Aorta (tissue), 5 donors: Measurements from ENCODE around the gene BCAT1. TPM values are rescaled to one million over a fixed set of nuclear protein-coding genes. Genes with fewer than 3 reads are reported as not detected.
"Not testable (repeated sequence)": the region's sequence is repeated elsewhere in the genome, so short reads cannot be mapped to it uniquely, and the experiment has no call there.

Source experiments
- ATAC-seq: fragments of 200-7000 bp; cut with Tn5 transposase; one replicate; pipeline ENCODE4 v1.9.1; 2022; ENCODE audit warnings: moderate library complexity; ENCODE audit not compliant: low FRiP score
- DNase-seq, 2 donors: peaks; one replicate each; pipeline ENCODE4 v3.0.0-alpha.2; 2020
- H3K27ac ChIP-seq, 2 donors: one replicate each; pipeline ENCODE4 v1.5.1; 2013; ENCODE audit warnings: low read length in 2 of 2, mild to moderate bottlenecking in 2 of 2, moderate library complexity in 2 of 2, control low read depth in 1 of 2, inconsistent platforms in 1 of 2, low read depth in 1 of 2
- H3K27me3 ChIP-seq, 2 donors: one replicate each; pipeline ENCODE4 v1.6.1; 2013; ENCODE audit warnings: control low read depth in 1 of 2, low read length in 1 of 2, mild to moderate bottlenecking in 1 of 2, moderate library complexity in 1 of 2; ENCODE audit not compliant: insufficient read depth in 2 of 2, control insufficient read depth in 1 of 2
- H3K36me3 ChIP-seq, 2 donors: one replicate each; pipeline ENCODE4 v1.6.1; 2013; ENCODE audit warnings: control low read depth in 1 of 2, low read length in 1 of 2, mild to moderate bottlenecking in 1 of 2; ENCODE audit not compliant: insufficient read depth in 2 of 2, control insufficient read depth in 1 of 2
- H3K4me1 ChIP-seq, 2 donors: one replicate each; pipeline ENCODE4 v1.6.1; 2013; ENCODE audit warnings: low read length in 2 of 2, control low read depth in 1 of 2, mild to moderate bottlenecking in 1 of 2, moderate library complexity in 1 of 2; ENCODE audit not compliant: insufficient read depth in 2 of 2, control insufficient read depth in 1 of 2
- H3K4me3 ChIP-seq, 2 donors: one replicate each; pipeline ENCODE4 v1.5.1; 2013; ENCODE audit warnings: low read length in 2 of 2, control low read depth in 1 of 2, mild to moderate bottlenecking in 1 of 2
- H3K9me3 ChIP-seq: one replicate; pipeline ENCODE4 v1.6.1; 2013; ENCODE audit warnings: mild to moderate bottlenecking, low read length; ENCODE audit not compliant: control insufficient read depth
- WGBS, 2 donors: extraction: QIAGEN DNeasy Blood & Tissue Kit; methylation state at CpG; one replicate each; pipeline ENCODE4 v1.1.7; 2013; 5-methylcytosine and 5-hydroxymethylcytosine counted together
- intact Hi-C, 2 donors: fragments of 100-400 bp; cut with DNase I; formaldehyde crosslinking; loops; one replicate each; pipeline versions ENCODE4 v1.14.2 to v1.15.0; 2022
- polyA plus RNA-seq, 2 donors: library from polyadenylated mRNA; stranded (reverse); fragments of 200-250 nt; gene quantifications; one replicate each; pipeline ENCODE4 v1.2.3, GENCODE V29; 2013
- total RNA-seq, 2 donors: library from RNA; stranded (reverse); fragmentation: NEBNext Ultra II Directional; extraction: Animal tissue kit (Norgen Biotek cat#: 25700); gene quantifications; one replicate each; pipeline ENCODE4 v1.2.1, GENCODE V29; 2021
- donor health status: healthy with polysubstance abuse.
- donor health status: Bipolar disorder and iron deficiency.
- donor health status: DM: no; HTN: no; CAD: no.
- donor health status: DM: no; HTN: no; CAD: no.
- donor health status: DM: yes; HTN: yes; CAD: no.

The BCAT1 gene
- total and polyA plus RNA-seq, 4 donors, result 3.8 to 47.3 (median 21.8) TPM

DNA sequence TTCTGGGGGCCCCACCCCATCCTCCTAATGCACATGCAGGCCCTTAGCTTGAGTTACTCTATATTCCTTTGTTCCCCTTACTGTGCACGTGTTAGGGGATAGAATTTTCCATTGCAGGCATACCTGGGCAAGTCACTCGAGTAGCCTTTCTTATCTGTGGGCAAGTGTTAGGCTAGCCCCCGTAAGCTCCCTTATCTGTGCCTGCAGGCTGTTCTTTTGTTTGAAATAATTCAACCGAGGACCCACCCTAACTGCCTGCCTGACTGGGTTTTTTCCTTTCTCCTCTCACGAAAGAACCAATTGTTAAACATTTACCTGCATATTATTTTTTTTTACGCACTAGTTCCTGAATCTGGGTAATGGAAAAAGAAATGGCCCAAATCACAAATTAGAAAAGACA, 21.3 kb upstream of the BCAT1 start:
- intact Hi-C loops, result no loop called here
- Histone ChIP-seq H3K4me3 (no peak overlapping the region), H3K36me3 (no peaks in the 10 kb centered on the region), H3K9me3 (peaks cover 2% of the 10 kb centered on the region), H3K4me1 (no peaks in the 10 kb centered on the region), H3K27ac (no peak overlapping the region), H3K27me3 (no peaks in the 10 kb centered on the region)
- DNase-seq (no peak), ATAC-seq (no peak)
- WGBS, 2 donors, result 79 to 94% methylated on average over 6 of the region's 6 CpGs

DNA sequence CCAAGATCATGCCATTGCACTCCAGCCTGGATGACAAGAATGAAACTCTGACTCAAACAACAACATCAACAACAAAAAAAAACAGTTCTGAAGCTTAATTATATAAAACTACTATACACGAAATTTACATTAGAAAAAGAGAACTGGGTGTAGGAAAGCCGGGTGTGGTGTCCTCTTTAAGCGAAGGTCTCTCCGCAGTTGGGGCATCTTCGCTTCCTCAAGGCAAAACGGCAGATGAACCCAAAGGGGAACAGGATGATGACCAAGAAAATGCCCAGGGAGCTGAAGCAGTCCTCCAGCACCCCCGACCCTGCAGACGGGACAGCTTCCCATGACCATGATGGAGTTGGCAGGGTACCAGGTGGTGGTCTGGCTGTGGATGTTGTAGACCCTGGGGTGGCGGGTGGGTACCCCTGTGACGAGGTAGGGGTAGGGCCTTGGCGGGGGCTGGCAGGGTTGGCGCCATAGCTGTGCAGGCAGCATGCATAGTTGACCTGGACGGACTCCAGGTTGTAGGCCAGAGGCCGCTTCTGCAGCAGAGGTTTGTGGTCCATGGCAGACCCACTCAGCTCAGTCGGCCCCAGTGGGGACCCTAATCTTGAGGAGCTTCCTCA, 18.2 kb upstream of the BCAT1 start:
- ATAC-seq (no peak), DNase-seq (no peak)
- intact Hi-C loops, result no loop called here
- Histone ChIP-seq H3K9me3 (peaks cover 4% of the 10 kb centered on the region), H3K4me1 (no peaks in the 10 kb centered on the region), H3K4me3 (no peak overlapping the region), H3K36me3 (no peaks in the 10 kb centered on the region), H3K27ac (no peak overlapping the region), H3K27me3 (no peaks in the 10 kb centered on the region)
- WGBS, 2 donors, result 90 to 93% methylated on average over 15 of the region's 15 CpGs

DNA sequence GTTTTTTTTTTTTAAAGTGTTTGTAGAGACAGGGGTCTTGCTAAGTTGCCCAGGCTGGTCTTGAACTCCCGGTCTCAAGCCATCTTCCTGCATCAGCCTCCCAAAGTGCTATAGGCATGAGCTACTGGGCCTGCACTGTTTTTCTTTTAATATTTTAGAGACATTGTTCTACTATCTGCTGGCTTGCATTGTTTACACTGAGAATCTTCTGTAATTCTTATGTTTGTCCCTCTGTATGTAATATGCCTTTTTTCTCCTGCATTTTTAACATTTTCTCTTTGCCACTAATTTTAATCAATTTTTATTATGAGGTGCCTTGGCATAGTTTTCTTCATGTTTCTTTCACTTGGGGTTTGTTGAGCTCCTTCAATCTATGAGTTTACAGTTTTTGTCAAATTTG, 15.4 kb upstream of the BCAT1 start:
- no peaks in the 10 kb centered on the region for H3K4me1 ChIP-seq
- peaks cover 2% of the 10 kb centered on the region for H3K9me3 ChIP-seq
- no peak overlapping the region for H3K27ac ChIP-seq
- DNase-seq (no peak), ATAC-seq (no peak)
- no peak overlapping the region for H3K4me3 ChIP-seq
- intact Hi-C loops, result no loop called here
- no peaks in the 10 kb centered on the region for H3K36me3 ChIP-seq
- no peaks in the 10 kb centered on the region for H3K27me3 ChIP-seq
- 44 to 100% methylated on average over 1 of the region's 1 CpG for WGBS, 2 donors

DNA sequence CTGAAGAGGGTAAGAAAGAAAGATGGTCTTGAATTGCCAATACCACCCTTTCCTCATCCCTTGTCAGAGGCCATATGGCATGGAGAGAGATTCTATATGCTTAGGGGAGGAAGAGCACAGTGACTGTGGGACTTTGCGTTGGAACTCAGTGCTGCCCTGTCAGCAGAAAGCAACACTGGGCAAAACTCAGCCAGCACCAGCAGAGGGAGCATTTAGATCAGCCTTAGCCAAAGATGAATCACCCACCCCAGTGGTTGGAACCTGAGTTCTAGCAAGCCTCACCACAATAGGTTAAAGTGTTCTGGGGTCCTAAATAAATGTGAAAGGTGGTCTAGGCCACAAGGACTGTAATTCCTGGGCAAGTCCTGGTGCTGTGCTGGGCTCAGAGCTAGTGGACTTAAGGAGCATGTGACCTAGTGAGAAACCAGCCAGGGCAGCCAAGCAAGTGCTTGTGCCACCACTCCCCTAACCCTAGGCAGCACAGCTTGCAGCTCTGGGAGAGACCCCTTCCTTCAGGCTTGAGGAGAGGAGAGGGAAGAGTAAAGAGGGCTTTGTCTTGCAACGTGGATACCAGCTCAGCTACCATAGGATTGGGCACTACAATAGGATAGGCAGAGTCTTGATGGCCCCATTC, 11.4 kb upstream of the BCAT1 start:
- intact Hi-C loops, result no loop called here
- Histone ChIP-seq H3K4me1 (no peaks in the 10 kb centered on the region), H3K4me3 (no peak overlapping the region), H3K9me3 (peaks cover 2% of the 10 kb centered on the region), H3K36me3 (no peaks in the 10 kb centered on the region), H3K27ac (no peak overlapping the region), H3K27me3 (no peaks in the 10 kb centered on the region)
- DNase-seq, result peak in 1 of 2 donors; percentile 62
- 21 to 68% methylated on average over 2 of the region's 2 CpGs for WGBS, 2 donors
- ATAC-seq, result no peak

DNA sequence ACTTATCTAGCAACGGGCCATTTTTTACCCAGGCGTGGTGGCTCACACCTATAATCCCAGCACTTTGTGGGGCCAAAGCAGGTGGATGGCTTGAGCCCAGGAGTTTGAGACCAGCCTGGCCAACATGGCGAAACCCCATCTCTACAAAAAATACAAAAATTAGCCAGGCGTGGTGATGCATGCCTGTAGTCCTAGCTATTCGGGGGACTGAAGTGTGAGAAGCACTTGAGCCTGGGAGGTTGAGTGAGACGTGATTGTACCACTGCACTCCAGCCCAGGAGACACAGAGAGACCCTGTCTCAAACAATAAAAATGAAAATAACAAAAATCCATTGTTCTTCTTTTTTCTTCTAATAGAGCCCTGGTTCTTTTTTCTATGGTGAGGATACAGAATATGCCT, 7.5 kb upstream of the BCAT1 start:
- H3K36me3 ChIP-seq, H3K27ac ChIP-seq, intact Hi-C loops, ATAC-seq, H3K9me3 ChIP-seq, H3K27me3 ChIP-seq, DNase-seq, H3K4me1 ChIP-seq, H3K4me3 ChIP-seq: not testable (repeated sequence)
- 95 to 98% methylated on average over 6 of the region's 6 CpGs for WGBS, 2 donors

DNA sequence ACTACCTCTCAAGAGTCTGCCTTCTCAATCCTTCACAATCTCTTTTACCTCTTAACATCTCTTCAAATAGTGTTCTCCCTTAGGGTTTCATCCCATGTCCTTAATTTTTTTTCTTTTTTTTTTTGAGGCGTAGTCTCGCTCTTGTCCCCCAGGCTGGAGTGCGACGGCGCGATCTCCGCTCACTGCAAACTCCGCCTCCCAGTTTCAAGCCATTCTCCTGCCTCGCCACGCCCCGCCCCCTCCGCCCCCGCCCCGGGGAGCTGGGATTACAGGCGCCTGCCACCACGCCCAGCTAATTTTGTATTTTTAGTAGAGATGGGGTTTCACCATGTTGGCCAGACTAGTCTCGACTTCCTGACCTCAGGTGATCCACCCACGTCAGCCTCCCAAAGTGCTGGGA, 7.0 kb upstream of the BCAT1 start:
- no peak for ATAC-seq

DNA sequence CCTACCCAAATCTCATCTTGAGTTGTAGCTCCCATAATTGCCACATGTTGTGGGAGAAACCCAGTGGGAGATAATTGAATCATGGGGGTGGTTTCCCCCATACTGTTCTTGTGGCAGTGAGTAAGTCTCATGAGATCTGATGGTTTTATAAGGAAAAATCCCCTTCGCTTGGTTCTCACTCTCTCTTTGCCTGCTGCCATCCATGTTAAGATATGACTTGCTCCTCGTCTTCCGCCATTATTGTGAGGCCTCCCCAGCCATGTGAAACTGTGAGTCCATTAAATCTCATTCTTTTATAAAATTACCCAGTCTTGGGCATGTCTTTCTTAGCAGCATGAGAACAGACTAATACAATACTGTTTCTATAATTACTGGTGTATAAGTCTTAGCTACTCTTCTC, 6.5 kb upstream of the BCAT1 start:
- intact Hi-C loops, result no loop called here
- DNase-seq (no peak), ATAC-seq (no peak)
- no peaks in the 10 kb centered on the region for H3K27me3 ChIP-seq
- H3K4me1 ChIP-seq, result no peaks in the 10 kb centered on the region
- H3K9me3 ChIP-seq, result no peaks in the 10 kb centered on the region
- 95 to 98% methylated on average over 3 of the region's 3 CpGs for WGBS, 2 donors
- no peak overlapping the region for H3K27ac ChIP-seq
- H3K36me3 ChIP-seq, result no peaks in the 10 kb centered on the region
- H3K4me3 ChIP-seq, result no peak overlapping the region

More for the DNA sequence above, 7.0 kb upstream of the BCAT1 start:
- Histone ChIP-seq H3K9me3 (no peaks in the 10 kb centered on the region), H3K27me3 (no peaks in the 10 kb centered on the region), H3K4me3 (no peak overlapping the region), H3K4me1 (no peaks in the 10 kb centered on the region), H3K36me3 (no peaks in the 10 kb centered on the region), H3K27ac (no peak overlapping the region)
- DNase-seq, result no peak
- intact Hi-C loops, result no loop called here
- 89 to 97% methylated on average over 18 of the region's 18 CpGs for WGBS, 2 donors

DNA sequence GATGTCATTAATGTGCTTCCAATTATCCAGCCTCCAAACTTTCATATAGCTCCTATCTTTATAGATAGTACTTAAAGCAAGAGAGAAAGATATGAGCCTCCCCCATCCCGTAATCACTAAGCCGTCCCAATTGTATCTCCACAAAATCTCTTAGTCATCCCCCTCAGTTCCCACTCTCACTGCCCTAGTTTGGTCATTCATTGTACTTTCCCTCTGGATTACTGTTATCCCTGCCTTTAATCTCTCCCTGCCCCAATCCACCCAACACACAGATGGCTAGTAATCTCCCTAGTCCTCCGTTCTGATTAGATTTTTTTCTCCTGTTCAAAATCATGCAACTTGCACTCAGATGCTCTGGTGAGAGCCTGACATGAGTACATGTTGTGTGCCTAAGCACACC, 5.4 kb upstream of the BCAT1 start:
- Histone ChIP-seq H3K4me3 (no peak overlapping the region), H3K27ac (no peak overlapping the region), H3K9me3 (no peaks in the 10 kb centered on the region), H3K36me3 (no peaks in the 10 kb centered on the region), H3K27me3 (no peaks in the 10 kb centered on the region), H3K4me1 (no peaks in the 10 kb centered on the region)
- no peak for DNase-seq
- no peak for ATAC-seq
- WGBS, 2 donors, result 72 to 83% methylated on average over 3 of the region's 3 CpGs
- intact Hi-C loops, result no loop called here

DNA sequence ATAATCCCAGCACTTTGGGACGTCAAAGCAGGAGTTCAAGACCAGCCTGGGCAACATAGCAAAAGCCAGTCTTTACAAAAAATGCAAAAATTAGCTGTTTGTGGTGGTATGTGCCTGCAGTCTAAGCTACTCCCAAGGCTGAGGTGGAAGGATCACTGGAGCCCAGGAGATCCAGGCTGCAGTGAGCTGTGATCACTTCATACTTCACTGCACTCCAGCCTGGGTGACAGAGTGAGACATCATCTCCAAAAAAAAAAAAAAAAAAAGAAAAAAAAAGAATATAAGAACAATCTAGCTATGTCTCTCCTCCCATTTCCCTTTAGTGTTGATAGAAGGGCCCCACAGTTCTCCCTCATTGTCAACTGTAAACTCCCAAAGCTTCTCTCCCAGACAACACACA, 3.5 kb upstream of the BCAT1 start:
- no peak overlapping the region for H3K4me3 ChIP-seq
- H3K4me1 ChIP-seq, result peaks cover 0 to 2% of the 10 kb centered on the region in 2 donors
- DNase-seq (no peak), ATAC-seq (no peak)
- H3K9me3 ChIP-seq, result no peaks in the 10 kb centered on the region
- no peaks in the 10 kb centered on the region for H3K36me3 ChIP-seq
- no peaks in the 10 kb centered on the region for H3K27me3 ChIP-seq
- no peak overlapping the region for H3K27ac ChIP-seq
- intact Hi-C loops, result no loop called here
- WGBS, 2 donors, result 89 to 93% methylated on average over 1 of the region's 1 CpG
